Adipose tissue (tissue), 3 donors: ENCODE measurements around the gene CLSTN3. TPM values are rescaled to one million over a fixed set of nuclear protein-coding genes. Genes with fewer than 3 reads are reported as not detected.

Experiments
- H3K27ac ChIP-seq: one replicate; pipeline ENCODE4 v1.5.1; 2013; ENCODE audit warnings: low read depth, low read length
- WGBS, 3 donors: extraction: QIAGEN DNeasy Blood & Tissue Kit; methylation state at CpG; one replicate each; pipeline ENCODE4 v1.1.7; 2013; 5-methylcytosine and 5-hydroxymethylcytosine counted together
- polyA plus RNA-seq, 3 donors: library from polyadenylated mRNA; stranded (reverse); fragments of 200-250 nt; gene quantifications; one replicate each; pipeline ENCODE4 v1.2.3, GENCODE V29; 2013
- donor health status: healthy with polysubstance abuse.
- donor health status: Bipolar disorder and iron deficiency.
- donor health status: healthy.

The CLSTN3 gene
- polyA plus RNA-seq, 3 donors = 27.6 to 73.6 (median 68.0) TPM

DNA sequence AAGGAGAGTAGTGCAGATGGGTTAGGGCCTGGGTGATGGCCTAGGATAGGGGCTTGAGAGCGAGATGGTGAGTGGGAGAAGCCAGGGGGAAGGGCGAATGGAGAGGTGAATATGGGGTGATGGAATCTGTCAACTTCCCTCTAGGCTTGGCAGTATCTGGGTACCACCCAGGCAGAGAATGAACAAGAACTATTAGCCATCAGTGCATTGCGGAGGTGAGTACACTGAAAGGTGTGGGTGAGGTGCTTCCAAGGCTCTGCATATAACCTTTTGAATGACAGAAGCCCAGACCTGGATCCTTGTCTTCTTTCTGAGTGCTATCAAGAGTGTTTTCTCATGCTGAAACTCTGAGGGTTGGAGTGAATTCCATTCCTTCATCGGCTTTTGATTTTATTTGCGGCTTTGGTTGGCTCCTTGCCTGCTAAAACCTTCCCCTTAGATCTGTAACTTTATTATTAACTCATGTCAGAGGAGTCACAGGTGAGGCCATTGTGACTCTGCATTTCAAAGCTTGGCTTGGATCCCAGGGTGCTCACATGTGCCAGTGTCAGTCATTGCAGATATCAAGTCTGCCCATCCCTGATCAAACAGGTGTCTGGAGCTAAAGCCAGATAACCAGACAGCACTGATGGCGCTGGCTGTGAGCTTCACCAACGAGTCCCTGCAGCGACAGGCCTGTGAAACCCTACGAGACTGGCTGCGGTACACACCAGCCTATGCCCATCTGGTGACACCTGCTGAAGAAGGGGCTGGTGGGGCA lies 77.9 kb downstream of the CLSTN3 start:
- no peak overlapping the region for H3K27ac ChIP-seq
- WGBS, 3 donors = 93 to 96% (median 95%) methylated on average over 10 of the region's 10 CpGs

Other genes starting within 250 kb of the CLSTN3 start
- 10 to 100 TPM in 1 of 3 donors, 1 to 10 TPM in 2; 3.0 to 11.7 (median 4.8) TPM for gene LRRC23, start 225.5 kb upstream of the CLSTN3 start, polyA plus RNA-seq
- gene ENO2, start 215.8 kb upstream of the CLSTN3 start, polyA plus RNA-seq = 10 to 100 TPM in 1 of 3 donors, 1 to 10 TPM in 2; 2.6 to 11.9 (median 4.1) TPM
- gene ATN1, start 202.4 kb upstream of the CLSTN3 start, polyA plus RNA-seq = 100 to 1,000 TPM in 2 of 3 donors, 10 to 100 TPM in 1; 38.1 to 127 (median 119) TPM
- not detected for gene RNU7-1, start 186.6 kb upstream of the CLSTN3 start, polyA plus RNA-seq
- 100 to 1,000 TPM; 326 to 584 (median 368) TPM for gene C12orf57, start 186.3 kb upstream of the CLSTN3 start, polyA plus RNA-seq
- 10 to 100 TPM; 18.8 to 44.0 (median 24.2) TPM for gene PTPN6, start 179.0 kb upstream of the CLSTN3 start, polyA plus RNA-seq
- gene PHB2, start 159.7 kb upstream of the CLSTN3 start, polyA plus RNA-seq = 100 to 1,000 TPM; 147 to 221 (median 166) TPM
- gene EMG1, start 159.5 kb upstream of the CLSTN3 start, polyA plus RNA-seq = 10 to 100 TPM; 11.2 to 26.6 (median 22.9) TPM
- gene LPCAT3, start 111.9 kb upstream of the CLSTN3 start, polyA plus RNA-seq = 10 to 100 TPM; 27.1 to 77.9 (median 43.0) TPM
- 100 to 1,000 TPM in 2 of 3 donors, 10 to 100 TPM in 1; 64.1 to 490 (median 315) TPM for gene C1S, start 69.7 kb upstream of the CLSTN3 start, polyA plus RNA-seq
- gene C1R, start 37.9 kb upstream of the CLSTN3 start, polyA plus RNA-seq = 100 to 1,000 TPM in 2 of 3 donors, 10 to 100 TPM in 1; 86.3 to 575 (median 386) TPM
- gene C1RL, start 21.2 kb upstream of the CLSTN3 start, polyA plus RNA-seq = 10 to 100 TPM; 40.8 to 48.5 (median 42.0) TPM
- 1 to 10 TPM; 1.9 to 5.0 (median 2.5) TPM for gene RBP5, start 1.5 kb upstream of the CLSTN3 start, polyA plus RNA-seq
- 10 to 100 TPM; 29.5 to 90.1 (median 42.8) TPM for gene PEX5, start 59.3 kb downstream of the CLSTN3 start, polyA plus RNA-seq
- gene ACSM4, start 173.7 kb downstream of the CLSTN3 start, polyA plus RNA-seq = not detected